SIG-M5 treated with dmso at 0.1 percent for 504 hours (cell line): ENCODE data around the gene GOLGA6L7.
"Not testable (repeated sequence)": the region's sequence is repeated elsewhere in the genome, so short reads cannot be mapped to it uniquely, and the experiment has no call there.

Experiments used
- DNase-seq: peaks from one replicate; lab custom pipeline; 2025; ENCODE audit not compliant: unreplicated experiment; lab: John Stamatoyannopoulos, UW

The GOLGA6L7 gene

GRCh38 chr15:28885128-28885629 is 36.7 kb upstream of the GOLGA6L7 start:
- no peak for DNase-seq

- DNase-seq: no peak
These were observed 35.9 kb upstream of the GOLGA6L7 start for GRCh38 chr15:28884151-28884940.

DNA sequence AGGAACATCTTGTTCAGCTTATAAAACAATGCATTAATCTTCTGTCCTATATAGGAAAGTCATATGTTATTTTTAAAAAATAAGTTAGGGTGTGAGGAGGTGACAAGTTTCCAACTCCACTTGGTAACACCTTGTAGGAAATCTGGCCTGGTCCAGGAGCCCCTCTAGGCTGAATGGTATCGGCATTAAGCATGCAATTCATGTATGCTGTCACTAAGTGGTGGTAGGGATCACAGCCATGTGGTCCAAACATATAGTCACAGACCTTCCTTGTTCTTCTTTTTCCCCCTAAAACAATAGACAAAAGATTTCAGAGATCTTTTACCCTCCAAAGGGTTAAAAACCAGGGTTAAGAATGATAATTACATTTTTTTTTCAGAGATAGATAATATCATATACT is 33.2 kb upstream of the GOLGA6L7 start:
- DNase-seq: no peak

DNA sequence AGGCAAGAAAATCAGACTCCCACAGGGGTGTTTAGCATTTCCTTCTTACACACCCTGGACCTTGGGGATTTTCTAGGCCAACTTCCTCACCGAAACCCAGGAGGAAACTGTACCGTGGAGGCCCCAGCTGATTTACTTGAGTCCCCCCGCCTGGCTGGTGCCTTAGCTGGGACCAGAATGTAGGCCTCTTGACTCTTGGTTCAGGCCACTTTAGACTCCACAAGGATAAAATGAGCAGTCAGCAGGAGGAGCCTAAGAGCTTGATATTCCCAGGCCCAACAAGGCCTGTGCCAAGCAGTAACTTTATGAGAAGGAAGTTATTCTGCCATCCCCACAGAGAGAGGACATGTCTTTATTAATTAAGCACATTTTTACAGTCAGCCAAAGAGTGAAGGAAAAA is 32.7 kb upstream of the GOLGA6L7 start:
- DNase-seq: no peak

DNA sequence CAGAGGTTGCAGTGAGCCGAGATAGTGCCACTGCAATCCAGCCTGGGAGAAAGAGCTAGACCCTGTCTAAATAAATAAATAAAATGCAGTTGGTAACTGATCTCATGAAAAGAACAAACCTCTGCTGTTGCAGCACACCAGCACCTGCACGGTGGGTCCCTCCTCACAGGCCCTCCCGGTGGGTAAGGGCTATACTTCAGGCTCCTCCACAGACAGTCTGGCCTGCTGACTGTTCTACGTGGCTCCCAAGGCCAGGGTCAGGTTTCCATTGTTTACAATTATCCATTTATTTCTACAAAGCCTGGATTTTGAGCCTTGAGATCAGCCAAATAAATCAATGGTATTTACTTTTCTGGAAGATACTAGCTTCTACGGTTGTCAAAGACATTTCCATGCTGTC is 32.2 kb upstream of the GOLGA6L7 start:
- DNase-seq: no peak

DNA sequence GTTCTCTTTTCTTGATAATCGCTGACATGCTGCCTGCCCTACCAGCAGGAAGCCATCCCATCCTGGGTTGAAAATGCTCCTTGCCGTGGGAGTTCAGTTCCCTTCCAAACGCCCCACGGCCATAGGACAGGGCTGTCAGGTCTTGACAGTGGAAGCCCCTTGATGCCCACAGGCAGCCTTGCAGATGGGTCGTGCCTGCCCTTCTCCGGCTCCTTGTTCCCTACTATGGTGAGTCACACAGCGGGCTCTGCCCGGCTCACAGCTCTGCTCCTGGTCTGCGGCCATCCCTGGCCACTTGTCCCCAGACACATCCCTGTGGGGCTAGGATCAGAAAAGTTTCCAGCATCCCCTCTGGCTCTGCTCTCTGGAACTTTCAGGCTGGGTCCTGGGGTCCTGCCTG is 31.1 kb upstream of the GOLGA6L7 start:
- DNase-seq: no peak

DNA sequence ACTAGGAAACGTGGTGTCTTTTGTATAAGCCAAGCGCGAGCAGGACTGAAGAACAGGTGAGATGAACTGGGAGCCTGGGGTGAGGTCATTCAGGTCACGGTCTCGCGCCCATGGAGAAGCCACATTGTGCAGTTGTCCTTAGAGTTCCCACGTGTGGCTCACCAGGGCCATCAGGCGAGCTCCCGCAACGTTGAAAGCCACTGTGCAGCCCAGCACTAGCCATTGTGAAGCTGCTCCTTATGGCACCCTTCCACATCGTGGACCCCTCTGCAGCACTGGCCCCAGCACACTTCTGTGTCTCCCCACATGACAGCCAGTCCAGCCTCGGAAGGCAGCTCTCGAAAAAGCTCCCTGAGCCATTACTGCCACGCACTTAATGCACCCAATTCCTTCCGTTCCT is 29.8 kb upstream of the GOLGA6L7 start:
- no peak for DNase-seq

DNA sequence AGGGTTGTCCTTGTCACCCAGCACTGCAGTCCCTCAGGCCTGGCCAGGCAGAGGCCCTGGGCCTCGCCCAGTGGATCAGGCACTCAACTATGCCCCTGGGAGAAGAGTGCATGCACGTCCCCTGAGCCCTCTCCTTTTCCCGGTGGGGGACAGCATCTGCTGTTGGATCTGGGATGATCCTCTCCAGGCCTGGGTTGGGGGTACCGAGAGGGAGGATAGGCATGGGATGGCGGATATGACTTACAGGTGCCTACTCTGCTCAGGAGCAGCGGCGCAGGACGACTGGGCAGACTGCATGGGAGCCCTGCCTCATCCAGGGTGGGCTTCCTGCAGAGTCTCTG is 28.4 kb upstream of the GOLGA6L7 start:
- DNase-seq: no peak

DNA sequence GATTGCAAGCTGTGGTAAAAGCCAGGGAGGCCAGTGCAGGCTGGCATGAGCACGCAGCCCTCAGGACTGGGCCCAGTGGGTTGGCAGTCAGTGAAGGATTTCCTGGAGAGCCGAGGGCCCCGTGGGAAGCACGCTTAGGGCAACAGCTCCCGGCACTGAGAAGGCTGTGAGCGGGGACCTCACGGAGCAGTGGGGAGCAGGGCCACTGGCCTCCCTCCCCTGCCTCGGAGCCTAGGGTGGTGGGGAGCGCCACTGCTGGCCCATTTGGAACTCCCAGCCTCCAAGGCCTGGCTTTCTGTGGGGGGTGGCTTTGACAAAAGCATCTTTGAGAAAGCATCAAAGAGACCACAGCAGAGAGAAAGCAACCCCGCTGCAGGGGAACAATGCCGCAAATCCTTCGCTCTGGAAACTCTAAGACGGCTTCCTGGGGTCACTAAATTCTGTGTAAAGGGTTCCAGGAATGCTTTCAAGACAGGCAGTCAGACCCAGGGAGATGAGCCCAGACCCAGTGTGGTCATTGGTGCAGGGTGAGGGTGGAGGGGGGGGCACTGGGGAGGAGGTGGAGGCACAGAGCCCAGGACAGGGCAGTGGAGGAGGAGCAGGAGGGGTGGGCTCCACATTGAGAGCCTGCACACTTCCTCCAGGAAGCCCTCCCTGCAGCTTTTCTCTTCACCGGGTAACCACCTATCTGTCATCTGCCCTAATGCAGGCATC is 27.8 kb upstream of the GOLGA6L7 start:
- no peak for DNase-seq

DNA sequence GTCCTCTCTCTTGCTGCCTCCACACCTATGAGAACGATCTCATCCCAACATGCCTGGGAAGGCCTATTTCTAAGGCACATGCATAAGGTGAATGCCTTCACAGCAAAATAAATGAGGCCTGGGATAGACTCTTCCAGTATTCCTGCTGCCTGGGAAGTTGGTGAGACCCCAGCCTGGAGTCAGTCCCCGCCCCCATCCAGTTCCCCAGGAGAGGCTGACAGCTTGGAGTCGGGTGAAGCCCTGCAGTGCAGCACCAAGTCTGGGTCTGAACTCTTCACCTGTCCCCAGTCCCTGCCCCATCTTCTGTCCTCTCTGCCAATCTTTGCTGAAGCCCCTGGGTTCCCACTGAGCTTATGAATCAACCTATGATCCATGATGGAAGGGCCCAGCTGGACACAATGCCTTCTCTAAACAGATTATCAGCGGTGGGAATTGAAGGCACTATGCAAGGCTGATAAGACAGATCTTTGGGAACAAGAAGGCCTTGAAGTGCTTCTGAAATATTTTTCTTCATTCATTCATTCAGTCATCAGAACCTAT is 27.1 kb upstream of the GOLGA6L7 start:
- DNase-seq: no peak

GRCh38 chr15:28873585-28874190 is 25.2 kb upstream of the GOLGA6L7 start:
- no peak for DNase-seq

DNA sequence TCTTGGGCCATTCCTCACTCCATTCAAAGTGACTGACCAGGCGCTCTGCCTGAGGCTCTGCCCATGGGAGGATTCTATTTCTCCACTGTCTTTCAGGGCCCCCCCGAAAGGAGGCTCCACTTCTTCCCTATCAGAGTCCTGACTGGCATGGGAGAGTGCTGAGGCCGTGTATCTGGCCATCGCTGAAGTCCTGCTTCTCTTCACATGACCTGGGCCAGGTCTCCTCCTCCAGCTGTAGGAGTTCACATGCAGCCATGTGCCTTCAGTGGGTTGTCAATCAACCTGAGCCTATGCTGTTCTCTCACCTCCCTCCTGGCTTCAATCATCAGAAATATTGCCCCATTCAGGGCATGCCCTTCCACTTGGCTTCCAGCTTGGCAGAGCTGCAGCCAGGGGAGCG is 24.6 kb upstream of the GOLGA6L7 start:
- no peak for DNase-seq

- no peak for DNase-seq
These were observed 22.7 kb upstream of the GOLGA6L7 start for GRCh38 chr15:28871168-28871567.

DNA sequence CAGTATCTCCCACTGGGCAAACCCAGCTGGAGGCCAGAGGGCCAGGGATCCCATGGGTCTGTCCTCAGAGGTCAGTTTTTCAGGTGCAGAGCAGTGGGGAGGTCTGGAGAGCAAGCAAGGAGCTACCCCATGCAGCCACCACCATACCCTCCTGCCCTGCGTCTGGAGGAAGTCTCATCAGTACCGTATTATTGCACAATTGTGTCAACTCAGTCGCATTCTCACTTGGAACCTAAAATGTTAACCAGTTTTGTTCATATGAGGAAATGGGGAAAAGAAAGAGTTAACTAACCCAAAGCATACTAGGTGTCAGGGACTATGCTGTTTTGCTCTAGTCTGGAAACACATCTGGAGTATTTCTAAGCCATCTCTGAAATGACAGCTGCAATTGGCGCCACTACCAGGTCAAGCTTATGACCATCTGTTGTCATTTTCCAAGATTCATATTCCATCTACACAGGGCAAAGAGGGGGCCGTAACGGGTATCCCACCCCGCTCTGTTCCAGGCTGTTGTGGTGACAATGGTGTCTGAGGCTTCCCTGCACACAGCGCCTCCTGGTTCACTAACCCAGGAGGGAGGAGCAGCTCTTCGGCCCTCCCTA is 20.4 kb upstream of the GOLGA6L7 start:
- DNase-seq: no peak

DNA sequence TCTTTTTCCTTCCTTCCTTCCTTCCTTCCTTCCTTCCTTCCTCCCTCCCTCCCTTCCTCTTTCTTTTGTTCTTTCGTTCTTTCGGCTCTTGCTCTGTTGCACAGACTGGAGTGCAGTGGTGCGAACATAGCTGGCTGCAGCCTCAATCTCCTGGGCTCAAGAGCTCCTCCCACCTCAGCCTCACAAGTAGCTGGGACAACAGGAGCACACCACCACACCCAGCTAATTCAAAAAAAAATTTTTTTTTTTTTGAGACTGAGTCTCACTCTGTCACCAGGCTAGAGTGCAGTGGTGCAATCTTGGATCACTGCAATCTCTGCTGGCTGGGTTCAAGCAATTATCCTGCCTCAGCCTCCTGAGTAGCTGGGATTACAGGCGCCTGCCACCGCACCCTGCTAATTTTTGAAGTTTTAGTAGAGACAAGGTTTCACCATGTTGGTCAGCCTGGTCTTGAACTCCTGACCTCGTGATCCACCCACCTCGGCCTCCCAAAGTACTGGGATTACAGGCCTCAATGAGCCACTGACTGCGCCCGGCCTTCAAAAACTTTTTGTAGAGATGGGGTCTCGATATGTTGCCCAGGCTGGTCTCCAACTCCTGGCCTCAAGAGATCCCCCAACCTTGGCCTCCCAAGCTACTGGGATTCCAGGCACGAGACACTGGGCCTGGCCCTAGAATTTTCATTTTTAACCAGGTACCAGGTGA is 13.3 kb upstream of the GOLGA6L7 start:
- DNase-seq: not testable (repeated sequence)

DNA sequence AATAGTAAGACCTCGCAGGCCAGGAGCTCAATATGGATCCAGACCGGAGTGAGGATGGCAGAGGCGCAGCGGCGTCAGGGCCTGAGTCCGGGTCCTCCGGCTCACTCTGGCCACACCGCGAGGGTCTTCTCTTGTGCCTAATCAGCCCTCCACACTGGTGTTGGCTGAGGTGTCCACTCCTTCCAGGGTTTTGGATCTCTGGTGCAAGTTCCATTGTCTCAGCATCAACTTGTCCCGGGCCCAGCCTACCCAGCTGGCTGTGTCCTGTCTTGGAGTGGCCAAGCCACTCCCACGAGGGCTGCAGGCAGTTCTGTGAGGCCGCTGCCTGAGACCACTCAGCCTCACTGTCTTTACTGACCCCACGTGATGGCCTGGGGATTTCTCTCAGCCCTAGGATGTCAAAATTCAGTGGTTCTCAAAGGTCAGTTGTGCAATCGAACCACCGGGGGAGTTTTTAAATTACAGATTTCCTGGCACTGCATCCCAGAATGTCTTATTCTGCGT is 12.6 kb upstream of the GOLGA6L7 start:
- no peak for DNase-seq

DNA sequence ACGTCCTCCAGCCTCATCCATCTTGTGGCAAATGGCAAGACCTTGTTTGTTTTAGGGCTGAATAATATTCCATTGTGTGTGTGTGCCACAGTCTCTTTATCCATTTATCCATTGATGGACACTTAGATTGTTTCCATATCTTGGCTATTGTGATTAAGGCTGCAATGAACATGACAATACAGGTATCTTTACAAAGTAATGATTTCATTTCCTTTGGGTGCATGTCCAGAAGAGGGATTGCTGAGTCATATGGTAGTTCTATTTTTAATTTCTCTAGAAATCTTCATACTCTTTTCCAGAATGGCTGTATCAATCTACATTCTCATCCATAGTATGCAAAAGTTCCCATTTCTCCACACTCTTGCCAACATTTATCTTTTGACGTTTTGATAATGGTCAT is 6.1 kb upstream of the GOLGA6L7 start:
- DNase-seq: not testable (repeated sequence)

GRCh38 chr15:28853654-28854053 is 5.2 kb upstream of the GOLGA6L7 start:
- not testable (repeated sequence) for DNase-seq

- not testable (repeated sequence) for DNase-seq
These were observed 1.3 kb upstream of the GOLGA6L7 start for GRCh38 chr15:28849766-28850165.

- DNase-seq: not testable (repeated sequence)
These were observed 827 bp upstream of the GOLGA6L7 start for GRCh38 chr15:28849271-28849670.

DNA sequence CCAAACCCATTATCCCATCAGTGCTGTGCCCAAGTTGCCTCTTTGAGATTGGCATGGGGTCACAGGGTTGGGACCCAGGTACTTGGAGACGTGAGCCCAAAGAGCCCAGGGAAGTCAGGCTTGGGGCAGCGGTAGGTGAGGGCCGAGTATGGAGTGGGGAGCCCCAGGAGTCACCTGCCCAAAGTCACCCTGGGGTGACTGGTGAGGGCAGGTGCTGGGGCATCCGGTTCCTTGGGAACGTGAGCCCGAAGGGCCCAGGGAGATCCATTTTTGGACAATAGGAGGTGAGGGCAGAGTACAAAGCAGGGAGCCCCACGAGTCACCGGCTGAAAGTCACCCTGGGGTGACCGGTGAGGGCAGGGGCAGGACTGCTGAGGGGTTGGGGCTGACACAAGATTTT is 485 bp downstream of the GOLGA6L7 start:
- not testable (repeated sequence) for DNase-seq
